AG09309 (cell line): ENCODE measurements around the gene SERPINB11.

Experiments used
- DNase-seq: peaks from one replicate; pipeline ENCODE4 v3.0.0-alpha.2; 2010; ENCODE audit warnings: low read depth
- H3K4me3 ChIP-seq: 2 replicates; pipeline ENCODE4 v1.5.1; 2011; ENCODE audit warnings: mild to moderate bottlenecking, low read depth, low read length, moderate library complexity; ENCODE audit not compliant: control insufficient read depth
- CTCF ChIP-seq: IDR thresholded peaks from 2 replicates; pipeline ENCODE4 v1.5.1; 2011; ENCODE audit warnings: mild to moderate bottlenecking, low read depth, low read length, inconsistent platforms; ENCODE audit not compliant: insufficient read depth, control insufficient read depth; ENCODE audit errors: missing control alignments

Gene SERPINB11

GRCh38 chr18:63697097-63697660, 5.6 kb upstream of the SERPINB11 start:
- peak; percentile 13 for DNase-seq
- TF ChIP-seq CTCF, result no peak

GRCh38 chr18:63700501-63700900, 2.3 kb upstream of the SERPINB11 start:
- H3K4me3 ChIP-seq, result no peak overlapping the region
- TF ChIP-seq CTCF, result no peak
- no peak for DNase-seq

More at GRCh38 chr18:63697097-63697660, 5.6 kb upstream of the SERPINB11 start:
- no peak overlapping the region for H3K4me3 ChIP-seq

- no peak for DNase-seq
- no peak for TF ChIP-seq CTCF
- no peak overlapping the region for H3K4me3 ChIP-seq
Observed at GRCh38 chr18:63701952-63702351, 808 bp upstream of the SERPINB11 start.

- TF ChIP-seq CTCF, result no peak
- DNase-seq, result no peak
- no peak overlapping the region for H3K4me3 ChIP-seq
Observed at GRCh38 chr18:63705401-63705800, 2.6 kb downstream of the SERPINB11 start.

- DNase-seq, result no peak
- no peak overlapping the region for H3K4me3 ChIP-seq
- TF ChIP-seq CTCF, result no peak
Observed at GRCh38 chr18:63707816-63708215, 5.1 kb downstream of the SERPINB11 start.

GRCh38 chr18:63708650-63709049, 5.9 kb downstream of the SERPINB11 start:
- TF ChIP-seq CTCF, result no peak
- H3K4me3 ChIP-seq, result no peak overlapping the region
- DNase-seq, result peak; percentile 60

- no peak for TF ChIP-seq CTCF
- no peak for DNase-seq
- no peak overlapping the region for H3K4me3 ChIP-seq
Observed at GRCh38 chr18:63725682-63726480, 23.1 kb downstream of the SERPINB11 start.
